Esophagus muscularis mucosa (tissue), 4 donors: ENCODE measurements around the gene SLC39A11.

Experiments
- EP300 ChIP-seq: sonication (generic); formaldehyde crosslinking; IDR thresholded peaks from one replicate; pipeline ENCODE4 v1.6.1; 2017; ENCODE audit warnings: antibody characterized with exemption
- POLR2A ChIP-seq: fragments of 450-650 bp; IDR thresholded peaks from one replicate; pipeline ENCODE4 v1.6.1; 2017; ENCODE audit warnings: antibody characterized with exemption, moderate library complexity, mild to moderate bottlenecking, low read depth
- TF ChIP-seq, protein P1 (sequence below), 3 experiments: fragments of 200-600 bp in 2 of 3; fragments of 450-650 bp in 1 of 3; sonication (generic) in 2 of 3; IDR thresholded peaks; one replicate each; pipeline ENCODE4 v1.5.1; 2017 to 2019; ENCODE audit warnings: antibody characterized with exemption in 3 of 3, mild to moderate bottlenecking in 2 of 3, moderate library complexity in 1 of 3

DNA sequence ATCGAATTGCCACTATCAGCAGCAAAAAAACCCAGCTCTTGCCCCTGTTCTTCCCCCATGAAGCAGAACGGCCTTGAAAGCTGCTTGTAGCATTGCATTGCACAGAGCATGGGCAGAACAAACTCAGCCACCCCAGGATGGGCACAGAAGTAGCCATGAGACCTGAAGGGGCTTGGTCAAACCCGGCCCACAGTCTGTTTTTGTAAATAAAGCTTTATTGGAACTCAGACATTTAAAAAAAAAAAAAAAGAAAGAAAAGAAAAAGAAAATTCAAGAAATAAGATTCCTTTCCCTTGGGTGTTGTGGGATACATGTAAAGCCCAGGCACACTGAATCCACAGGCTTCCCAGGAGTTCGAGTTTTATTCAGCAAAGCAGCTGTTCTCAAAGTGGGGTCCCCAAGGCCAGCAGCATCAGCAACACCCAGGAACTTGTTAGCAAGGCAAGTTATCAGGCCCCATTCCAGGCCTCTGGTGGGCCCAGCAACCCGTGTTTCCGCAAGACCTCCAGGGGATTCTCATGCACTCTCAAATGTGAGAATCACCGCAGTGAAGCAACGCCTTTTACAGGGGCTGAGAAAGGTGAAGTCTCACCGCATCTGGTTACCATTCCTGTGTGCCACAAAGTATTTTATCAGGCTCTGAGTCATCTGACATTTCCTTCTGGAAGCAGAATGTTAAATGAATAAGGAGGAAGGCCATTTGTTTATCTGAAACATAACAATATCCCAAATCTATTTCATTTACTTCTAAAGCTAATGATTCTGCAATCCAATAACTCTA lies 108.2 kb downstream of the SLC39A11 start:
- TF ChIP-seq EP300 (no peak), POLR2A (no peak)
- TF ChIP-seq, protein P1, sequence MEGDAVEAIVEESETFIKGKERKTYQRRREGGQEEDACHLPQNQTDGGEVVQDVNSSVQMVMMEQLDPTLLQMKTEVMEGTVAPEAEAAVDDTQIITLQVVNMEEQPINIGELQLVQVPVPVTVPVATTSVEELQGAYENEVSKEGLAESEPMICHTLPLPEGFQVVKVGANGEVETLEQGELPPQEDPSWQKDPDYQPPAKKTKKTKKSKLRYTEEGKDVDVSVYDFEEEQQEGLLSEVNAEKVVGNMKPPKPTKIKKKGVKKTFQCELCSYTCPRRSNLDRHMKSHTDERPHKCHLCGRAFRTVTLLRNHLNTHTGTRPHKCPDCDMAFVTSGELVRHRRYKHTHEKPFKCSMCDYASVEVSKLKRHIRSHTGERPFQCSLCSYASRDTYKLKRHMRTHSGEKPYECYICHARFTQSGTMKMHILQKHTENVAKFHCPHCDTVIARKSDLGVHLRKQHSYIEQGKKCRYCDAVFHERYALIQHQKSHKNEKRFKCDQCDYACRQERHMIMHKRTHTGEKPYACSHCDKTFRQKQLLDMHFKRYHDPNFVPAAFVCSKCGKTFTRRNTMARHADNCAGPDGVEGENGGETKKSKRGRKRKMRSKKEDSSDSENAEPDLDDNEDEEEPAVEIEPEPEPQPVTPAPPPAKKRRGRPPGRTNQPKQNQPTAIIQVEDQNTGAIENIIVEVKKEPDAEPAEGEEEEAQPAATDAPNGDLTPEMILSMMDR (IDR thresholded peaks at IDR 0.05) = no peak
